Measurements from ENCODE around the gene NR4A1. TPM values are rescaled to one million over a fixed set of nuclear protein-coding genes. Genes with fewer than 3 reads are reported as not detected.

The NR4A1 gene
- total RNA-seq, 2 donors from 2014 or later = 197 to 567 TPM

DNA sequence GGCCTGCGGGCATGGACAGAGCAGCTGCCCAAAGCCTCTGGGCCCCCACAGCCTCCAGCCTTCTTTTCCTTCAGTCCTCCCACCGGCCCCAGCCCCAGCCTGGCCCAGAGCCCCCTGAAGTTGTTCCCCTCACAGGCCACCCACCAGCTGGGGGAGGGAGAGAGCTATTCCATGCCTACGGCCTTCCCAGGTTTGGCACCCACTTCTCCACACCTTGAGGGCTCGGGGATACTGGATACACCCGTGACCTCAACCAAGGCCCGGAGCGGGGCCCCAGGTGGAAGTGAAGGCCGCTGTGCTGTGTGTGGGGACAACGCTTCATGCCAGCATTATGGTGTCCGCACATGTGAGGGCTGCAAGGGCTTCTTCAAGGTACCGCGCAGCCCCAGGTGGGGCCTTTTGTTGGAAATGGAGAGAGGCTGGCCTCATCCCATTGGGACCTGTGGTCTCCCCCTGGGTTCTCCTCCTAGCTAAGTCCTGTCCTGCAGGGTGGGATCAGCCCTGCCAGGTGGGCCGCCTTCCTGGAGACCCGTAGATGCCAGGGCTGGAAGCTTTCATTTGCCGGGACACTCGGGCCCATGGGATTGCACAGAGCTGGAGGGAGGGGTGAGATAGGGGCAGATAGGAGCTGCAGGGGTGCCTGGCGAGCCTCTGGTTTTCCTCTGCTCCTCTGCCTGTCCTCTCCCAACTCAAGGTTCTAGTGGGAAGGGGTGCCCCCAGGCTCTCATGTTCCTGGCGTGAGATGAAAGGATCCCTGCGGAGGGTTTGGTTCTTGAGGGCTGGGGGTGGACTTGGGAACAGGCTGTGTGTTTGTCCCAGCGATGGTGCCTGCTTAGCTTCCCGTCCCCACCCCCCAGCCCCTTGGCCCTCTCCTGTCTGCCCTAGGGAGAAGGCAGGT is 3.8 kb downstream of the NR4A1 start:
- intact Hi-C loops (cut with DNase I) = no loop called here
- DNase-seq (ENCODE audit: low spot score) = no peak

DNA sequence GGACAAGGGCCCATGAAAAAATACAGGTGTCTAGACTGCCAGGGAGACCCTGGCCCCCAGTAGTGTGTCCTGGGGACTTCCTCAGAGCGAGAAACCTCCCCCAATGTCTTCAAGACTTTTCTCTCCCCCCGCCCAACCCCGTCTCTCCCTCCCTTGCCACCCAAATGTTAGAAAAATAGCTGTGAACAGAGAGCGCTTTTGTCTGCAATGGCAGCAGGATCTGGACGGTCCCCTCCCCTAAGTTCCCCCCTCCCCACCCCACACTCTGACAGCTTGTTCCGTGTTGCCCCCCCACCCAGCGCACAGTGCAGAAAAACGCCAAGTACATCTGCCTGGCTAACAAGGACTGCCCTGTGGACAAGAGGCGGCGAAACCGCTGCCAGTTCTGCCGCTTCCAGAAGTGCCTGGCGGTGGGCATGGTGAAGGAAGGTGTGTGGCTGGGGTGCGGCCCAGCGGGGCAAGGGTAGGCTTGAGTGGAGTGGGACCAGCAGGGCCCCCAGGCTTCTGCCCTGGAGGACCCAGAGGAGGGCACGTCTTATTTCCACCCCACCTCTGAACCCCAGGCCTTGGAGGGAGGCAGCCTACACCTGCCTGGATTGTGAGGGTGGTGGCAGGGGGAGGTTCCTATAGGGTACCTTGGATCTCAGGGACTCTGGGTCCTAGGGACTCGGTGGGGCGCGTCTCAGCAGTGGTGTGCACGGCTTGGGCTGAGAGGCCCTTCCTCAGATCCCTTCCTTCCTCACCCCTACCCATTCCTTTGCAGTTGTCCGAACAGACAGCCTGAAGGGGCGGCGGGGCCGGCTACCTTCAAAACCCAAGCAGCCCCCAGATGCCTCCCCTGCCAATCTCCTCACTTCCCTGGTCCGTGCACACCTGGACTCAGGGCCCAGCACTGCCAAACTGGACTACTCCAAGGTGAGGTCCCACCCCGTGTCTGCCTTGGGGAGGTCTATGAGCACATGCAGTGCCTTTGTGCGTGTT is 4.8 kb downstream of the NR4A1 start:
- DNase-seq (ENCODE audit: low spot score) = no peak
- intact Hi-C loops (cut with DNase I) = no loop called here

DNA sequence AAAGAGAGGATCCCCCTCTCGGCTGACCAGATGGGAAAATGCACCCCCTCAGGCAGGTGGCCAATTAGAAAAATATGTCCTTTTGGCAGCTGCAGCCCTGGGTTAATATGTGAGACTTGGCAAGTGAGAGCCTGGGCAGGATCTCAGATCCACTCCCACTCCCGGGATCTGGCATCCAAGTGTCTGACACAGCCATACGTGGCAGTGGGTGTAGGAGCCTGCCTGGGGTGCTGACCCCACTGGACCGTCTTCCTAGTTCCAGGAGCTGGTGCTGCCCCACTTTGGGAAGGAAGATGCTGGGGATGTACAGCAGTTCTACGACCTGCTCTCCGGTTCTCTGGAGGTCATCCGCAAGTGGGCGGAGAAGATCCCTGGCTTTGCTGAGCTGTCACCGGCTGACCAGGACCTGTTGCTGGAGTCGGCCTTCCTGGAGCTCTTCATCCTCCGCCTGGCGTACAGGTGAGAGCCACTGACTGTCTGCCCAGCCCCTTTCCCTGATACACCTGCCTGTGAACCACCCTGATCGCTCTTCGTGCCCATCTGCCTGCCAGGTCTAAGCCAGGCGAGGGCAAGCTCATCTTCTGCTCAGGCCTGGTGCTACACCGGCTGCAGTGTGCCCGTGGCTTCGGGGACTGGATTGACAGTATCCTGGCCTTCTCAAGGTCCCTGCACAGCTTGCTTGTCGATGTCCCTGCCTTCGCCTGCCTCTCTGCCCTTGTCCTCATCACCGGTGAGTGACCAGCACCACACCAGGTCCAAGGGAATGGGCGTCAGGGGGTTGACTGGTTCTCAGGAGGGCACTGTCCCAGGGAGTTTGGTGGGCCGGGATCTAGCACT is 5.8 kb downstream of the NR4A1 start:
- intact Hi-C loops (cut with DNase I) = no loop called here
- DNase-seq (ENCODE audit: low spot score) = no peak

DNA sequence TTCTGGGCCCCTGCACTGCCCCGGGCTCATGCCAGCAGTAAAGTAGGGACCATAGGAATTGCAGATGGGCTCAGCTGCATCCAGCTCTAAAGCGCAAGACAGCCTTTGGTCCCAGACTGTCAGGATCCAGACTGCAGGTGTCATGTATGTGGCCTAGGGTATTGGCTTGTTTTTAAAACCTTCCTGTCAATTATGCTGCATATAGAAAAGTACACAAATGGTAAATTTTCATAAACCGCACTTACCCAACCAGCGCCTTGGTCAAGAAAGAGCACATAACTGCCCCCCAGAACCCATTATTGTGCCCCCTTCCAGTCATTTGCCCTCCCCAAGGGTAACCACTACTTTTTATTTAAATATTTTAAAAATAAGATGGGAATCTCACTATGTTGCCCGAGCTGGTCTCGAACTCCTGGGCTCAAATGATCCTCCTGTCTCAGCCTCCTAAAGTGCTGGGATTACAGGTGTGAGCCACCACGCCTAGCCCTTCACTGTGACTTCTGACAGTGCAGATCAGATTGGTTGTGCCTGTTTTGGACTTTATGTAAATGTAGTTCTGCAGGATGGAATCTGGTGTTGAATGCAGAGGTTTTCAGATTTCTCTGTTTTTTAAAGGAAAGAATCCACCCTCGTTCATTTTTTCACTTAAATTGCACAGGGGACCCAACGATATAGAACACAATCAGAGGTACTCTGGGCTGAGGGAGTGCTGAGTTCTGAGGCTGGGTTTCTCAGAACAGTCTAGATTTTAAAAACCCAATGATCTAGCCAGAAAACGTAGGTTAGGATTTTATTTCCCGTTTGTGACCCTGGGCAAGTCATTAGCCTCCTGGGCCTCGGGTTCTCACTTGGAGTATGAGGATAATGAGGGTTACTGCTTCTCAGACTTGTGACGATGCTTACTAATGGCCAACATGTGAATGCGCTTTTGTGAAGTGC is 6.7 kb downstream of the NR4A1 start:
- intact Hi-C loops (cut with DNase I) = no loop called here
- no peak for DNase-seq (ENCODE audit: low spot score)

DNA sequence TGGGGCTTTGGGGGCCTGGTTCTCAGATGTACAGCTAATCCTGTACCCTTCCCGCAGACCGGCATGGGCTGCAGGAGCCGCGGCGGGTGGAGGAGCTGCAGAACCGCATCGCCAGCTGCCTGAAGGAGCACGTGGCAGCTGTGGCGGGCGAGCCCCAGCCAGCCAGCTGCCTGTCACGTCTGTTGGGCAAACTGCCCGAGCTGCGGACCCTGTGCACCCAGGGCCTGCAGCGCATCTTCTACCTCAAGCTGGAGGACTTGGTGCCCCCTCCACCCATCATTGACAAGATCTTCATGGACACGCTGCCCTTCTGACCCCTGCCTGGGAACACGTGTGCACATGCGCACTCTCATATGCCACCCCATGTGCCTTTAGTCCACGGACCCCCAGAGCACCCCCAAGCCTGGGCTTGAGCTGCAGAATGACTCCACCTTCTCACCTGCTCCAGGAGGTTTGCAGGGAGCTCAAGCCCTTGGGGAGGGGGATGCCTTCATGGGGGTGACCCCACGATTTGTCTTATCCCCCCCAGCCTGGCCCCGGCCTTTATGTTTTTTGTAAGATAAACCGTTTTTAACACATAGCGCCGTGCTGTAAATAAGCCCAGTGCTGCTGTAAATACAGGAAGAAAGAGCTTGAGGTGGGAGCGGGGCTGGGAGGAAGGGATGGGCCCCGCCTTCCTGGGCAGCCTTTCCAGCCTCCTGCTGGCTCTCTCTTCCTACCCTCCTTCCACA is 7.6 kb downstream of the NR4A1 start:
- no peak for DNase-seq (ENCODE audit: low spot score)
- intact Hi-C loops (cut with DNase I) = no loop called here

GRCh38 chr12:52059582-52060497 is 8.6 kb downstream of the NR4A1 start:
- intact Hi-C loops (cut with DNase I) = no loop called here
- peak; percentile 89 for DNase-seq (ENCODE audit: low spot score)

- intact Hi-C loops (cut with DNase I) = no loop called here
- peak; percentile 87 for DNase-seq (ENCODE audit: low spot score)
Observed at GRCh38 chr12:52060498-52061177, 9.4 kb downstream of the NR4A1 start.

- DNase-seq (ENCODE audit: low spot score) = no peak
- intact Hi-C loops (cut with DNase I) = no loop called here
Observed at GRCh38 chr12:52061470-52062166, 10.4 kb downstream of the NR4A1 start.

GRCh38 chr12:52062167-52063081 is 11.2 kb downstream of the NR4A1 start:
- intact Hi-C loops (cut with DNase I) = no loop called here

GRCh38 chr12:52063082-52063924 is 12.1 kb downstream of the NR4A1 start:
- intact Hi-C loops (cut with DNase I) = no loop called here
- no peak for DNase-seq (ENCODE audit: low spot score)

More at GRCh38 chr12:52062167-52063081, 11.2 kb downstream of the NR4A1 start:
- no peak for DNase-seq (ENCODE audit: low spot score)

- DNase-seq (ENCODE audit: low spot score) = peak; percentile 93
- intact Hi-C loops (cut with DNase I) = no loop called here
Observed at GRCh38 chr12:52063981-52064649, 12.9 kb downstream of the NR4A1 start.

- no peak for DNase-seq (ENCODE audit: low spot score)
- intact Hi-C loops (cut with DNase I) = no loop called here
Observed at GRCh38 chr12:52066346-52067080, 15.3 kb downstream of the NR4A1 start.
